Neuronal stem cell (in vitro differentiated cells): ENCODE data around the gene KIF18B.

Experiments used
- DNase-seq: peaks from one replicate; pipeline ENCODE4 v3.0.0-alpha.2; 2013; ENCODE audit warnings: low spot score
- H2AFZ ChIP-seq: one replicate; pipeline ENCODE4 v1.6.1; 2013; ENCODE audit warnings: mild to moderate bottlenecking, low read length, inconsistent platforms
- H2AK5ac ChIP-seq: 2 replicates; pipeline ENCODE4 v1.6.1; 2013; ENCODE audit warnings: low read depth, mild to moderate bottlenecking, inconsistent platforms, low read length, moderate library complexity, mixed read lengths
- H2BK120ac ChIP-seq: 2 replicates; pipeline ENCODE4 v1.6.1; 2013; ENCODE audit warnings: low read depth, mild to moderate bottlenecking, inconsistent platforms, low read length, moderate library complexity, mixed read lengths
- H2BK12ac ChIP-seq: one replicate; pipeline ENCODE4 v1.6.1; 2013; ENCODE audit warnings: low read length, inconsistent platforms
- H2BK15ac ChIP-seq: 2 replicates; pipeline ENCODE4 v1.6.1; 2013; ENCODE audit warnings: mild to moderate bottlenecking, low read length, inconsistent platforms, mixed read lengths
- H2BK5ac ChIP-seq: one replicate; pipeline ENCODE4 v1.6.1; 2013; ENCODE audit warnings: inconsistent platforms, mild to moderate bottlenecking, low read length, moderate library complexity
- H3K14ac ChIP-seq: one replicate; pipeline ENCODE4 v1.6.1; 2013; ENCODE audit warnings: low read length, inconsistent platforms
- H3K18ac ChIP-seq: 2 replicates; pipeline ENCODE4 v1.6.1; 2013; ENCODE audit warnings: low read length, inconsistent platforms
- H3K23ac ChIP-seq: 2 replicates; pipeline ENCODE4 v1.6.1; 2013; ENCODE audit warnings: low read depth, mild to moderate bottlenecking, mixed read lengths, low read length, inconsistent platforms; ENCODE audit not compliant: poor library complexity
- H3K27ac ChIP-seq: replicated peaks from 3 replicates; pipeline ENCODE4 v1.5.1; 2013; ENCODE audit warnings: low read length, inconsistent platforms
- H3K27me3 ChIP-seq, 3 experiments: 2 replicates each; pipeline ENCODE4 v1.6.1; 2013; ENCODE audit warnings: low read length in 3 of 3, mild to moderate bottlenecking in 2 of 3, inconsistent platforms in 1 of 3, low read depth in 1 of 3, mixed read lengths in 1 of 3, moderate library complexity in 1 of 3; ENCODE audit not compliant: control insufficient read depth in 3 of 3, insufficient read depth in 3 of 3
- H3K36me3 ChIP-seq, 2 donors: replicated peaks in 1 of 2; 2 replicates each; pipeline ENCODE4 v1.6.1; 2013; ENCODE audit warnings: low read length in 2 of 2; ENCODE audit not compliant: control insufficient read depth in 2 of 2, insufficient read depth in 2 of 2
- H3K4ac ChIP-seq: 2 replicates; pipeline ENCODE4 v1.6.1; 2013; ENCODE audit warnings: inconsistent platforms, mild to moderate bottlenecking, low read length, moderate library complexity
- H3K4me1 ChIP-seq, 2 donors: 1 replicate in 1 of 2; 2 replicates in 1 of 2; pipeline ENCODE4 v1.6.1; 2013; ENCODE audit warnings: low read length in 2 of 2, low read depth in 1 of 2; ENCODE audit not compliant: control insufficient read depth in 2 of 2, insufficient read depth in 1 of 2
- H3K4me2 ChIP-seq: one replicate; pipeline ENCODE4 v1.6.1; 2013; ENCODE audit warnings: mild to moderate bottlenecking, low read length, inconsistent platforms; ENCODE audit not compliant: insufficient read depth, poor library complexity, severe bottlenecking
- H3K4me3 ChIP-seq, 2 donors: 2 replicates each; pipeline ENCODE4 v1.5.1; 2013; ENCODE audit warnings: low read length in 2 of 2, mild to moderate bottlenecking in 2 of 2, inconsistent platforms in 1 of 2, moderate library complexity in 1 of 2
- H3K79me1 ChIP-seq: one replicate; pipeline ENCODE4 v1.6.1; 2013; ENCODE audit warnings: low read depth, mild to moderate bottlenecking, inconsistent platforms, low read length, moderate library complexity
- H3K9ac ChIP-seq: one replicate; pipeline ENCODE4 v1.6.1; 2013; ENCODE audit warnings: mild to moderate bottlenecking, low read depth, low read length, inconsistent platforms; ENCODE audit not compliant: poor library complexity
- H3K9me3 ChIP-seq, 2 donors: replicated peaks in 1 of 2; 2 replicates each; pipeline versions ENCODE3 to v1.6.1; 2013; ENCODE audit warnings: low read length in 2 of 2, mild to moderate bottlenecking in 2 of 2, inconsistent platforms in 1 of 2, low read depth in 1 of 2, mixed read lengths in 1 of 2, moderate library complexity in 1 of 2; ENCODE audit not compliant: control insufficient read depth in 2 of 2, insufficient read depth in 1 of 2
- H4K8ac ChIP-seq: one replicate; pipeline ENCODE4 v1.6.1; 2013; ENCODE audit warnings: low read depth, mild to moderate bottlenecking, inconsistent platforms, low read length, moderate library complexity
- H4K91ac ChIP-seq: one replicate; pipeline ENCODE4 v1.6.1; 2013; ENCODE audit warnings: low read length, low read depth, mild to moderate bottlenecking, inconsistent platforms; ENCODE audit not compliant: poor library complexity
- WGBS, 2 donors: extraction: QIAGEN DNeasy Blood & Tissue Kit; methylation state at CpG; one replicate each; pipeline ENCODE4 v1.1.7; 2013; ENCODE audit warnings: missing lambda C conversion rate in 2 of 2, mixed read lengths in 1 of 2; ENCODE audit not compliant: insufficient read length in 2 of 2, insufficient replicate concordance in 1 of 2; ENCODE audit errors: extremely low coverage in 2 of 2; 5-methylcytosine and 5-hydroxymethylcytosine counted together

KIF18B gene

GRCh38 chr17:44887971-44888954 is 59.3 kb downstream of the KIF18B start:
- no peak overlapping the region for H3K9ac ChIP-seq
- no peak overlapping the region for H3K4me3 ChIP-seq
- DNase-seq: no peak
- no peak overlapping the region for H3K27ac ChIP-seq
- no peak overlapping the region for H2BK12ac ChIP-seq
- H3K9me3 ChIP-seq: no peaks in the 10 kb centered on the region
- H2AK5ac ChIP-seq: no peak overlapping the region
- no CpG with 5 or more reads among the region's 10 CpGs for WGBS, 2 donors
- H3K36me3 ChIP-seq: peaks cover 27 to 89% of the 10 kb centered on the region in 2 donors
- no peak overlapping the region for H4K91ac ChIP-seq
- no peak overlapping the region for H2BK120ac ChIP-seq
- no peak overlapping the region for H3K4me2 ChIP-seq
- H3K4me1 ChIP-seq: no peaks in the 10 kb centered on the region
- no peak overlapping the region for H4K8ac ChIP-seq
- no peaks in the 10 kb centered on the region for H3K27me3 ChIP-seq
- no peak overlapping the region for H2BK5ac ChIP-seq
- no peak overlapping the region for H3K14ac ChIP-seq
- H3K18ac ChIP-seq: no peak overlapping the region
- H2AFZ ChIP-seq: no peak overlapping the region
- no peaks in the 10 kb centered on the region for H3K79me1 ChIP-seq
- H2BK15ac ChIP-seq: no peak overlapping the region
- H3K4ac ChIP-seq: no peak overlapping the region
- no peak overlapping the region for H3K23ac ChIP-seq

GRCh38 chr17:44887016-44887415 is 60.6 kb downstream of the KIF18B start:
- Histone ChIP-seq H2BK5ac (no peak overlapping the region), H2AFZ (no peak overlapping the region), H3K4me3 (no peak overlapping the region), H3K27ac (no peak overlapping the region), H3K18ac (no peak overlapping the region), H2BK15ac (no peak overlapping the region), H3K9ac (no peak overlapping the region), H3K79me1 (no peaks in the 10 kb centered on the region), H2BK120ac (no peak overlapping the region), H3K4me1 (no peaks in the 10 kb centered on the region), H3K23ac (no peak overlapping the region), H3K14ac (no peak overlapping the region), H3K27me3 (no peaks in the 10 kb centered on the region), H4K91ac (no peak overlapping the region), H3K4ac (no peak overlapping the region), H3K4me2 (no peak overlapping the region), H2BK12ac (no peak overlapping the region), H3K9me3 (no peaks in the 10 kb centered on the region), H4K8ac (no peak overlapping the region), H2AK5ac (no peak overlapping the region), H3K36me3 (peaks cover 30 to 89% of the 10 kb centered on the region in 2 donors)
- no peak for DNase-seq
- no CpG with 5 or more reads among the region's 1 CpG for WGBS, 2 donors

- H3K79me1 ChIP-seq: no peaks in the 10 kb centered on the region
- no peak overlapping the region for H2AK5ac ChIP-seq
- no peak overlapping the region for H2BK12ac ChIP-seq
- no peak overlapping the region for H3K4me2 ChIP-seq
- WGBS, 2 donors: no CpG with 5 or more reads among the region's 2 CpGs
- no peak overlapping the region for H3K4ac ChIP-seq
- DNase-seq: no peak
- H3K23ac ChIP-seq: no peak overlapping the region
- no peak overlapping the region for H3K14ac ChIP-seq
- H4K8ac ChIP-seq: no peak overlapping the region
- H3K4me3 ChIP-seq: no peak overlapping the region
- H2BK120ac ChIP-seq: no peak overlapping the region
- H3K27ac ChIP-seq: no peak overlapping the region
- no peak overlapping the region for H2AFZ ChIP-seq
- H3K9ac ChIP-seq: no peak overlapping the region
- H3K36me3 ChIP-seq: peaks cover 38 to 95% of the 10 kb centered on the region in 2 donors
- no peak overlapping the region for H2BK15ac ChIP-seq
- no peaks in the 10 kb centered on the region for H3K27me3 ChIP-seq
- no peak overlapping the region for H3K18ac ChIP-seq
- no peaks in the 10 kb centered on the region for H3K9me3 ChIP-seq
- no peak overlapping the region for H4K91ac ChIP-seq
- no peaks in the 10 kb centered on the region for H3K4me1 ChIP-seq
- H2BK5ac ChIP-seq: no peak overlapping the region
Measured at GRCh38 chr17:44884941-44885340, 62.6 kb downstream of the KIF18B start.

- H3K9me3 ChIP-seq: no peaks in the 10 kb centered on the region
- H2BK12ac ChIP-seq: no peak overlapping the region
- no peak overlapping the region for H3K4ac ChIP-seq
- H3K27me3 ChIP-seq: no peaks in the 10 kb centered on the region
- H2BK120ac ChIP-seq: no peak overlapping the region
- no peak overlapping the region for H3K14ac ChIP-seq
- no peak overlapping the region for H2AFZ ChIP-seq
- H2BK5ac ChIP-seq: no peak overlapping the region
- H2AK5ac ChIP-seq: no peak overlapping the region
- no peak overlapping the region for H3K4me2 ChIP-seq
- no peak overlapping the region for H4K8ac ChIP-seq
- no peak overlapping the region for H3K9ac ChIP-seq
- no peak overlapping the region for H2BK15ac ChIP-seq
- H3K18ac ChIP-seq: no peak overlapping the region
- H3K27ac ChIP-seq: no peak overlapping the region
- no peaks in the 10 kb centered on the region for H3K4me1 ChIP-seq
- no peak overlapping the region for H3K23ac ChIP-seq
- H3K79me1 ChIP-seq: no peaks in the 10 kb centered on the region
- WGBS, 2 donors: no CpG with 5 or more reads among the region's 4 CpGs
- H4K91ac ChIP-seq: no peak overlapping the region
- H3K36me3 ChIP-seq: peaks cover 35 to 97% of the 10 kb centered on the region in 2 donors
- H3K4me3 ChIP-seq: no peak overlapping the region
- DNase-seq: no peak
Measured at GRCh38 chr17:44881145-44881544, 66.4 kb downstream of the KIF18B start.
